ENCODE data around the gene JCAD.
"Not testable (repeated sequence)": the region's sequence is repeated elsewhere in the genome, so short reads cannot be mapped to it uniquely, and the experiment has no call there.

Gene JCAD, protein sequence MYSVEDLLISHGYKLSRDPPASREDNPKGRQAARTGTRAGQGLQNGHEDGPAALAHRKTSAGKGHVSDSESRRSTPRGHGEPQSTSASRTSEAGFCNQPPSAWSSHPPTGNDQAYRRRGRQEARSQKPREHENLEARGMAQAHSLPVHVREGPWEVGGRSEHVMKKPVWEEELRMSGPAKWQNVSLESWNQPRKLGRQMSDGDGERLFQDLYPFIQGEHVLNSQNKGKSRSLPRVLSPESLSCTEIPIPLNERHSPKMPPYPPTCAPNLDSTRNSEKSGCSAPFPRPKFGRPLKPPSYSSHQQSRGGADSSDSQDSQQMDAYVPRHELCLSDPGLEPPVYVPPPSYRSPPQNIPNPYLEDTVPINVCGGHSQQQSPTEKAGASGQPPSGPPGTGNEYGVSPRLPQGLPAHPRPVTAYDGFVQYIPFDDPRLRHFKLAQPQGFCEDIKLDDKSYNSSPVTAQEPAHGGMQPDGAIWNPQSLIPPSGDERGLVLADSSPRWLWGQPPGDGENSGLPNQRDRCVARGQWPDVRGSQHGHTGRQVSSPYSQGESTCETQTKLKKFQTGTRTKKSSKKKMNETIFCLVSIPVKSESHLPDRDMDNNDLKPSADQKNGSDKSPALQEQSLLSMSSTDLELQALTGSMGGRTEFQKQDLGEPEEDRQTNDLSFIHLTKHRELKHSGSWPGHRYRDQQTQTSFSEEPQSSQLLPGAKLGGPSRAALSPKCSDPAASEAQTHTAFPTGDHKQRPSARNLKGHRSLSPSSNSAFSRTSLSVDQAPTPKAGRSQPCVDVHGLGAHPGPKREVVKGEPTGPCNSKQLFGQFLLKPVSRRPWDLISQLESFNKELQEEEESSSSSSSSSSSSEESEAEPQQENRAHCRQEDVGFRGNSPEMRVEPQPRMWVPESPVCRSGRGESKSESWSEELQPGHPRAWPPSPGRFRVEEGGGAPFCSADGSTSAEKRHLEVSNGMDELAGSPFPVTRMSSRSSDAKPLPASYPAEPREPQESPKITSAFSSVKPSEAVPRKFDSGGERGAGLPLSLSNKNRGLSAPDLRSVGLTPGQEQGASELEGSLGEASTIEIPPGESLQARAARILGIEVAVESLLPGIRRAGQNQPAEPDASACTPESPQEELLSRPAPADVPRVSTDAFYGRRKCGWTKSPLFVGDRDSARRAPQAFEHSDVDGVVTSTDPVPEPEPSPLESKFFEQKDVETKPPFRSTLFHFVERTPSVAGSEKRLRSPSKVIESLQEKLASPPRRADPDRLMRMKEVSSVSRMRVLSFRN (N-terminal part only)

DNA sequence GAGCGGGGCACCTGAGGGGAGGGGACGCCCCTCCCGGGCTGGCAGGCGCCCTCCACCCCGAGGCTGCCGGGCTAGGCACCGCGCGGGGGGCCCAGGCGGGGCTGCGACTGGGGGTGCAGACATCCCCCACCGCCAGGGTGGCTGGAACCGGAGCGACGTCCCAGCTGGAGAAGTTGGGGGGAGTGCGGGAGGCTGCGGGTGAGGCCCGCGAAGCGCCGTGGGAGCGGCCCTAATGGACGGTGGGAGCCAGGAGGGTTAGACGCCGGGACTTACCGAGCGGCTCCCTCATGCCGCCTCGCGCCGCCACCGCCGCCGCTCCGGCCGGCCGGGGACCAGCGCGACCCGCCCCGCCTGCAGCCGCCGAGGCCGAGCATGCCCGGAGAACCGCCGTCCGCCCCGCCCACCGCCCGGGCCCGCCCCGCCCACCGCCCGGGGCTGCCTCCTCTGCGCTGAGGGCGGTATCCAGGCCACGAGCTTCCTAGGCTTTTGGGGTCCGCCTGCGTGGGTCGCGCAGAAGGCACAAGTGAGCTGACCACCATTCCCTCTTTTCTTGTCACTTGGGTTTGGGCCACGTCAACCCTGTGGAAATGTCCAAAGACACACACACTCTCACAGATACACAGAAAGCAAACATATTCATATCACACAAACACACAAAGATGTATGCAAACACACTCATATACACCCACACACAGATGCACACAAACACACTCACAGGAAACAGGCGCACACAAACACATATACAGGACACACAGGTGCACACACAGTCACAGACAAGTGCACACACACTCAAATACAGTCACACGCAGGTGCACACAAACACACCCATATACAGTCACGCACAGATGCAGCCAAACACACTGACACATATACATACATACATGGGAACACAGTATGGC lies at the start of gene JCAD:
JCAD (minus strand) TSS at position 378 of the 899 bp plus-strand sequence. CDS start 11,774 bp downstream, outside the sequence.
- DNase-seq = no peak

DNA sequence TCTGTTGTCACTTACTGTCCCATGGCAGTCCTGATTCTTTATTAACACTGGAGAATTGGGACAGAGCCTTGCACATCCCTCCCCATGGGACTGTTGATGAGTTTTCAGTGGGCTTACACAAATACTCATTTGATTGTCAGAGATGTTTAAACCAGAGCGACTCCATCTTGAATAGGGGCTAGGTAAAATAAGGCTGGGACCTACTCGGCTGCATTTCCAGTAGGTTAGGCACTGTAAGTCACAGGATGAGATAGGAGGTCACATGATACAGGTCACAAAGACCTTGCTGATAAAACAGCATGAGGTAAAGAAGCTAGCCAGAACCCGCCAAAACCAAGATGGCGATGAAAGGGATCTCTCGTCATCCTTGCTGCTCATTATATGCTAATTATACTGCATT lies 47.6 kb upstream of the JCAD start:
- no peak for DNase-seq

DNA sequence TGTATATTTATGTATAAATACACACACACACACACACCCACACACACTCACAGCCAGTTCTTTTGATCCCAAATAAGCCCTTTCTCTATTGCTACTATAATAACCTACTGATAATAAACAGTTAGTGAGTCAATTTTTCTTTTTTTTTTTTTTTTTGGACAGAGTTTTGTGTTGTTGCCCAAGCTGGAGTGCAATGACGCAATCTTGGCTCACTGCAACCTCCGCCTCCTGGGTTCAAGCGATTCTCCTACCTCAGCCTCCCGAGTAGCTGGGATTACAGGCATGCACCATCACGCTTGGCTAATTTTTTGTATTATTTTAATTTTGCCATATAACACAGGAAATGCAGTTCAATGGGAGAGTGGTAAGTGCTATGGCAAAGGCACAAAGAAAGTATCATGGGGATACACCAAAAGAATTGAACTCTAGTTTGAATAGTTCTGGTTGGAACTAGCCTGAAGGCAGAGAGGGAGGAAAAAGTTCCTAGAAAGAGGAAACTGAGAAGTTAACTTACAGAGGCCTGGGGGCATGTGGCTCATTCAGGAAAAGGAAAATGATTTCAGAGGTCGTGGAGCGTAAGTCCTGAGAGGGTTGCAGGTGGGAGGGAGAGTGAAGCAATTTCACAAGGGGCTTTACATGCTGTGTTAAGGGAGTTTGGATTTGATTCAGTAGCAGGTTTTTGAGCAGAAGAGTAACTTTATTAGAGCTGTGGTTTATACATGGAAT lies 44.4 kb upstream of the JCAD start:
- DNase-seq = no peak

DNA sequence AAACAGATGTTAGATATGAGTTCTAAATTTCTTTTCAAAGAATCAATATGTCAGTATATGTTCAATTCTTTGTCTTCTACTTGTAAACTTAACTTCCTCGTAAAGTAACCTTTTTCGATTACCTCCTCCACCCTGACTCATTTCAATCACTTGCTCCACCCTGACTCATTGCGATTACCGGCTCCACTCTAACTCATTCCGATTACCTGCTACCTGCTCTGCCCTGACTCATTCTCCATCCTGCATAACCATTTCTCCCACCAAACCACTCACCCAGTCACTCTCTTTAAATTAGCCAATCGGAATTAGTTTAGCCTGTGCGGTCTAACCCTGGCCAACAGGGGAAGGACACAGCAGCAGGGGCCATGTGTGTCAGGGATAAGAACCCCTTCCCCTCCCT lies 40.3 kb upstream of the JCAD start:
- DNase-seq = not testable (repeated sequence)

DNA sequence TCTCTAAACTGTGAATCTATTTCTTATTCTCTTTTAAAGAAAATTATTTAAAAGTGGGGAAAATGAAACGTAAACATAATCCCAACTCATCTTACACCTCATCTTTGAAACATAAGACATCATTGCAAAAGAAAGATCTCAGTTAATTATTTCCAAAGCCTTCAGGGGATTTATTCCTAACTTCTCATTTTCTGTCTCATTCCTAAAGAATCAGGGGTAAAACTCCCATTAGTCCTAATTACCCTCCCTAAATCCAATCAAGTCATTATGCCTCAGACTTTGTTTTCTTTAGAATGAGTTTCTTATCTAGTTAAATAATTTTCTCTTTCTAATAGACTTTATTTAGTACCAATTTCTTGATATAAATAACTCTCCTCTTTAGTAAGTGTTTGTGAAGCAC lies 39.7 kb upstream of the JCAD start:
- no peak for DNase-seq

DNA sequence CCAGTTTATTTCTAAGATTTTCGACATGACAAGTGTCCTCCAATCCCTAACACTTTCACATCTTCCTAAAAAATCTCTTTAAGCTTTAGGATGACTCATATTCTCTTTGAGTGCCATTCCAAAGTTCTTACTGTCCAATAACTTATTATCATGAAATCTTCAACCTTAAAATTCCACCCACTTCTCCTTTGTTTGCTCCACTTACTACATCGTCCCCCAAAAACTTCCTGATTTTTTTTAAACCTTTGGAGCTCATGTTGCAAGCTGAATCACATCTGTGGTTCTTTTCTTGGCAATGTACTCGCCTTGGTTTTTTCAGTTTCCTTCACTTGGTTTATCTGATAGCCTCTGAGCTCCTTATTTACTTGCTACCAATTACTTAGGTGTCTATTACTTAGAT lies 39.2 kb upstream of the JCAD start:
- DNase-seq = no peak

DNA sequence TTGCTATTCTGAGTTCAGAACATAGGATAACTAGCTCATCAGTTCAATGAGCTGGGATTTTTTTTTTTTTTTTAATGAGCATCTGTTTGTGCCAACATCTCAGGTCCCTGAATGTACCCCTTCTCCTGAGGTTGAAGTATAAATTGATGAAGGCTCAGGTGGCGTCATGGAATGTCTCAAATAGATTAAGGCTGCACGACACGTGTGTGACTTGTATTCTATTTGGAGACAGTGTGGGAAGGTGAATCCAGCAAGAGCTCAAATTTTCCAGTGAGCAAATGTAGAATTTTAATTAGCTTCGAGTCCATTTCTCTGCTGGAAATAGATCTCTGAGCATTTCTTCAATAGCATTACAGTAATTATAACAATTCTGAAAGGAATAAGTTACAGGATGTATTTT lies 37.2 kb upstream of the JCAD start:
- DNase-seq = no peak

DNA sequence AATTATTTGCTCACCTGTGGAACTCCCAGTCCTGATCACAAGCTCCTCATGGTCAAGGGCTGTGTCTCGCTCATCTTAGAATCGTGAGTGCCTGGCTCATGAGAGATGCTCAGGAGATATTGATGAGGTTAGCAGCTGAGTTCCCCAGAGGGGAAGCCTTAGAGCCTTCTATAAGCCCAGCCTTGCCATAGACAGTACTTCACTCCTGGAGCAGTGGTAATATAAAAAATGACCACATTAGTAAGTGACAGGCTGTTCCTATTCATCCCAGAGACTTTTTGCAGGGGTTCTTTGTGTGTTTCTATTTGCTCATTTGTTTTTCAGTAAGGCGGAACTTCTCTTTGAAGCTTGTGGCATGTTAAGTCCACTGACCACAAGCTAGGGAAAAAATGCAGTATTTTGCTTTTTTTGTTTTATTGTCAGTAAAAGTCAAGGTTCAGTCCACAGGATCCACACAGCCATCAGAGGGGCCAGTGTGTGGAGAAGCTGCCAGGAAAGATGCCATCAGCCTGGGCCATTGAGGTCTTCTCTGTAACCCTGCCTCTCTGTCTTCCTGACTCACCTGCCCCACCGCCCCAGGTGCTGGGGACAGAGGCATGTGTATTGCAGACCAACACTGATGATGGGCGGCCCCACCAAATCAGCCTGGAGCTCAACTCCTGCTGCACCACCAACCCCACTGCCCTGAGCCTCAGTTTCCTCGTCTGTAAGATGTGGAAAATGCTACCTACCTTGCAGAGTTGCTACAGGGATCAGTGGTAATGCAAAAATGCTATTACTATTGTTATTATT lies 36.4 kb upstream of the JCAD start:
- no peak for DNase-seq

DNA sequence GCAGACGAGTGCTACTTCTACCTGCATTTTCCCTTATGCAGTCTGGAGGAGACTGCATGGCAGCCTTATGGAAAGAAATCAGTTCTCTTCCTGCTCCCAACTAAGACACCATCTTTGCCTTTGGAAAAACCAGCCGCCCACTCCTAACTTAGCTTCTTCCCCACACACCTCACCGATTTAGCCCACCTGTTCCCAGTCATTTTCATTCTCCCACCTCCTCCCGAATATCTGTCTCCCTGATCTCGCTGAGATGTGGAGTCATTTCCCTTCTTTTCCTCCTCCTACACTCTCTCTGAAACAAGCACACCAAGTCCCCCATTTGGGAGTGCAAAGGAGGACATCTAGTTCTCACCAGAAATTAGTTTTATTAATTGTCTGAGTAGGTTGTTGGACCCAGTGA lies 35.2 kb upstream of the JCAD start:
- no peak for DNase-seq

DNA sequence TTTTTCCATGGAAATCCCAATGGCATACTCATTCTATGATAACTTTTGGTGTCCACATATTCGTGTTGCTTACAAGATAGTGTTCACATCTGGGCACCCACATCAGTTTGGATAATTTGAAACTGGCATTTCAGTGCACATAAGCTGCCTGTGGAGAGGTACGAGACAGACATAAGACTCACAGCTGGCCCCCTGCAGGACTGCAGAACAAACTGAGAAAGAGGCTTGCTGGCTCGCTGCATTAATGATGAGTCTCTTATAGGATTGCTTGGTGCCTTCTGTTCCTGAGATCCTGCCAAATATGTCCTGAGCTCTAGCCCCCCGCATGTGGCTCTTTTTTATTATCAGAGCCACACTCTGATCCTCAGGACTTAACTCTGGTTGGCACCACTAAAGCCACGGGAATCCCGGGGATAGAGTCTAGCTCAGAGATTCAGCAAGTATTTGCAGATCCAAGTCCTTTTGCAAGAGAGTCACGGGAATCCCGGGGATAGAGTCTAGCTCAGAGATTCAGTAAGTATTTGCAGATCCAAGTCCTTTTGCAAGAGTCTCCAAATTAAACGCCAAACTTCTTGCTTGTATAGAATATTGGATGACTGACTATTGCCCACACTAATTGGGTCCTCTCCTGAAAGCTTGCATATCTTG lies 34.0 kb upstream of the JCAD start:
- DNase-seq = no peak

DNA sequence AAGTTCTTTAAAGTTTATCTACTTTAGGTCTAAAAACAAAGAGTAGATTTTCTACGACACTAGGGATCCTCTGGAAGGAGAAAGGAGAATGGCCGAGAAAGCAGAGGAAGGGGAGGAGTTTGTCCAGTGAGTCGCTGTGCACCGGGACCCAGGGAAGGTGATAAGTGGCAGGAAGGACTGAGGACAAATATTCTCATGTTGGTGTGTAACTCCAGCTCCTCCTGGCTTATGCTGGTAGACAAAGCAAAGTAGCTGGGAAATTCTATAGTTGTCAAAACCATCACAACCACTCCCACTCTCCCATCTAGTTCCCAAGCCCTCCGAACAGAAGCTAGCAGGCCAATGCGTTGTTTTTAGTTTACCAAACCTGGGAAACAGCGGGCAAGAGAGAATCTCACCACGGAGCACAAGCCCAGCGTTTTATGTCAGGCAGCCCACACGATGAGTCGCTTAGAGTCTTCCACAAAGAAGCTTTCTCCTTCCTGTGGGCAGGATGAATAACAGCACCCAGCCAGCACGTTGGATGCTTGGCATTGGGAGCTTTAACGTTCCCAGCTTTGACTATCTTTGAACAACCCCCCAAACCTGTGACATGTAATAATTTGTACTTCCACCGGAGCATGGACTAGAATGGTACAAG lies 32.9 kb upstream of the JCAD start:
- DNase-seq = no peak

DNA sequence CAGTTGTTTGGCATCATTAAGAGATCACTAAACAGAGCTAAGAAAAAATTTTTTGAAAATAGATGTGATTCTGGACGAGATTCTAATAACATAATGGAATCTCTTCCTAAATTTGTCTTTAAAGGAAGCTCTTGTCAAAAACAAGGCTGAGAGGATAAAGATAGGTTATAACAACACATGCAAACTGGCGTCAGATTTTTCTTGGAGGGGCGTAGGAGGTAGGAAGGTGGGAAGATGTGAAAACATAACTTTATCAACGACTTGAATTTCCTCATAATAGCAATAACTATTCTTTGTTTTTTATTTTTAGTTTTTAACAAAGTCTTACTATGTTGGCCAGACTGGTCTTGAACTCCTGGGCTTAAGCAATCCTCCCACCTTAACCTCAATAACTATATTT lies 31.8 kb upstream of the JCAD start:
- DNase-seq = no peak

DNA sequence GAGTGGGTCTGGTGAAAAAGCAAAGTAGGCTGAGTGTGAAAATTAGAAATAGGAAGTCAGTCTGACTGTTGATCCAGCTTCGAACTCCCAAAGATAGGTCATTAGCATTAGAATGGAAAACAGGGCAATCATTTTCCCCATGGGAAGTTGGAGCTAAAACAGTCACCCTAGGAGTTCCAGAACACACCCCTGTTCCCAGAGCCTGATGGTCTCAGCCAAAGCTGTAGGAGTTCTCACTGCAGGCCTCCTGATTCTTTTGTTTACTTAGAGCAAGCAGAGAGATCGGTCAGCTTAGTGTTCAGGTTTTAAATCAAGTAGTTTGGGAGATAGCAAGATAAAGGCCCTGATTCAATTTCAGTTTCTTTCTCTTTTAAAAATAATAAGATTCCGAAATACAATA lies 28.8 kb upstream of the JCAD start:
- DNase-seq = no peak

DNA sequence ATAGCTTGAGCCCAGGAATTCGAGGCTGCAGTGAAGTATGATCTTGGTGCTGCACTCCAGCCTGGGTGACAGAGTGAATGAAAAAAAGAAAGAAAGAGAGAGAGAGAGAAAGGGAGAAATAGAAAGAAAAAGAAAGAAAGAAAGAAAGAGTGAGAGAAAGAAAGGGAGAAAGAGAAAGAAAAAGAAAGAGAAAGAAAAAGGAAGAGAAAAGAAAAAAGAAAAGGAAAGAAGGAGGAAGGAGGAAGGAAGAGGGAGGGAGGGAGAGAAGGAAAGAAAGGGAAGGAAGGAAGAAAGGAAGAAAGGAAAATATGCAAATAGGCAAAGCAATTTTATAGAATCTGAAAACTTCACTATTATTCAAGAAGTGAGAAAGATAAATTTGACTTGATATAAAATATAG lies 24.5 kb upstream of the JCAD start:
- DNase-seq = no peak

DNA sequence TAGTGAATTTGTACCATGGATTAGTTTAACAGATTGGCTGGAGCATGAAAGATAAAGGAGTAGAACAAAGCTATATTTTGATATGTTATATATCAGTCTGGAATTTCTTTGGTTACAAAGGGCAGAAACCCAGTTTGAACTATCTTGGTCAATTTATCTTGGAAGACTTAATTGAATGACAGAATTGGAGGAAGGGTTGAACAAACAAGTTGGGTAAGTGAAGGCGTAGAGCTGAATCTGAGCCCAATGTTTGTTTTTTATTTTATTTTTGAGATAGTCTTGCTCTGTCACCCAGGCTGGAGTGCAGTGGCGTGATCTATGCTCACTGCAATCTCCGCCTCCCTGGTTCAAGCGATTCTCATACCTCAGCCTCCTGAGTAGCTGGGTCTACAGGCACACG lies 21.8 kb upstream of the JCAD start:
- no peak for DNase-seq

DNA sequence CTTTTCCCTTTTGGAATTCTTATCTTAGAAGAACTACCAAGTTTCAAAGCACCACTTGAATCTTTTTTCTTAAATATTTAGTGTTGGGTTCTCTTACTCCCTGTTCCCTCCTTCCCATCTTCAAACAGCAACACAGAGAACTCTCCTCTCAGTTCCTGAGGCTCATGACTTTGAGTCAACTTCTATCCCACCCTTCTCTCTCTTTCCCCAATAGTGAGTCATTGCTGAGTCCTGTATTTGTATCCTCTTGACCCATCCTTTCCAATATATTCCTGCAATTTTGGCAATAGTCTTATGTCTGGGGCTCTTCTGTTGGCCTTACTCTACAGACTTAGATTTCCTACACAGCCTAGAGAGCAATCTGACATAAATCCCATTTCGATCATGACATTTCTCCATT lies 20.8 kb upstream of the JCAD start:
- DNase-seq = no peak

DNA sequence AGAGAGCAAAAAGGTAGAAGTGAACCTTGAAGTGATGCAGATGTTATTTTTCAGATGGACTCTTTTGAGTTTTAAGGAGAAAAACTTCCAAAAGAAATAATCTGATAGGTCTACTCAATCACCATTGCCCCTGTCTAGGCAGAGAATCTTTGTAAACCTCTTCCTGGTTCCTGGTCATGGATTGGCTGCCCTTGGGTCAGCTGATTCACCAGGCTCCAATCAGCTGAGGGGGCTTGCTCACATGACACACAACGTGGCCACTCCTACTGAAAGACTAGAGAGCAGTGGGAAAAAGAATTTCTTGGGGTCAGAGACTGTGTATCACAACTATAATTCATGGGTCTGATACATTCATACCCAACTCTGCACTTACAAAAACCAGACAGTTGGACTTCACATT lies 20.0 kb upstream of the JCAD start:
- DNase-seq = no peak

DNA sequence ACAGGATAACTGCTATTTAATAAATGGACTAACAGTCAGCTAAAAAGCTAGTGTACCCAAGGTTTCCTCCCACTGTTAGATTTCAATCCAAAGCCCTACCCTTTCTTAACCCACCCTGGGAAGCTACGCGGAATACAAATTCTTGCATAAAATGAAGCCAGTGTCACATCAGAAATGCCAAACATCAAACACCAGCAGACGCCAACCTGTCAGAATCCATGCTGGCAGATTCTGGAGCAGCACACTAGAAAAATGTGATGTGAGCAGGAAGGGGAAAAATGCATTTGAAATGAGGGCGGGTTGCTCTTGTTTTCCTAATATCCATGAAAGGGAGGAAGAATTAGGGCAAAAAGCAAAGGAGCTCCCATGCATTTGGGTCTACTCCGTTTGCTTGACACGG lies 16.1 kb upstream of the JCAD start:
- DNase-seq = no peak

DNA sequence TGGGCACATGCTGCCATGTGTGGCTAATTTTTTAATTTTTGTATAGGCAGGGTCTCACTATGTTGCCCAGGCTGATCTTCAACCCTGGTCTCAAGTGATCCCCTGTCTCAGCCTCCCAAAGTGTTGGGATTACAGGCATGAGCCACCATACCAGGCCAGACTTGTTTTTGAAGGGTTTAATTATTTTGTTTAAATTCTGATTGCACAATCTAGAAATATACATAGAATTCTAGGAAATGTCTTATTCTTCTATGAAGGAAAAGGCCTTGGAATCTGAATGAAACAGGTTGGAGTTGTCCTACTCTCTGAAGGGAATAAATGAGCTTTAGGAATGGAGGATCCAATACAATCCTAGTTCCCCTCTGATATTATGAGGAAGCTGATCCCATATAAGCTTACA lies 15.5 kb upstream of the JCAD start:
- DNase-seq = no peak

DNA sequence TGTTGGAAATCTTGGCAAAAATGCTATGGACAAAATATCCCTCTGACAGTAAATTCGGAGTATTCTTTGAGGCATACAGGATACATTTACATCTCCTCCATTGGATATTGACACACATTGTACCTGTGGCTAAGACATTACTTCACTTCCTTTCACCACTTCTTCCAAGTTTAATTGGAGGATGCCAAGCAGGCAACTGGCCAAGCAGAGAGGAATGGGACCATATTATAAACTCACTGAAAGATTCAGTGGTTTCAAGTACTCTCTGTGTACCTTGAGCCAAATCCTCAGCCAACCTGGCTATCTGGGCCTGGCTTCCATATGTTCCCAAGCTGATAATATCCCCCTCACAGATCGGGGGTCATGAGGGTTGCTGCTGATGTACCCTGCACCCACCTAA lies 14.7 kb upstream of the JCAD start:
- DNase-seq = no peak
